D341Med (cell line): ENCODE results near the gene IFFO2.
"Not testable (repeated sequence)": the region's sequence is repeated elsewhere in the genome, so short reads cannot be mapped to it uniquely, and the experiment has no call there.

ENCODE experiments used
- DNase-seq: peaks from one replicate; pipeline ENCODE4 v3.0.0; 2012; ENCODE audit warnings: low spot score

Gene IFFO2

DNA sequence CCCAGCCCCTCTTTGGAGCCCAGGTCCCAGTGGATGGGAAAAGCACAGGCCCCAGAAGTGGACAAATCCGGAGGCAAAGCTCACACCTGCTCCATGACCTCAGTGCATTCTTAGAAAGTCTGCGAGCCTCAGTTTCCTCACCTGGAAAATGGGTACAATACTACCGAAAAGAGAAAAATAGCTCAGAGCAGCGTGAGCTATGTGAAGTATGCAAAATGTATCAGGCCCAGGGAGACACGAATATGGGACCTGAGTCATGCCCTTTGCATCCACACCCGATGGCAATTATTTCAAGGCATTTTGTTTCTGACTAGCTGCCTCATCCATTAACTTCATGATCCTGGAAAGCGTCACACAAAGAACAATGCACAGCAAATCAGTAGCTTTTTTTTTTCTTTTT lies 63.4 kb downstream of the IFFO2 start:
- DNase-seq: no peak

DNA sequence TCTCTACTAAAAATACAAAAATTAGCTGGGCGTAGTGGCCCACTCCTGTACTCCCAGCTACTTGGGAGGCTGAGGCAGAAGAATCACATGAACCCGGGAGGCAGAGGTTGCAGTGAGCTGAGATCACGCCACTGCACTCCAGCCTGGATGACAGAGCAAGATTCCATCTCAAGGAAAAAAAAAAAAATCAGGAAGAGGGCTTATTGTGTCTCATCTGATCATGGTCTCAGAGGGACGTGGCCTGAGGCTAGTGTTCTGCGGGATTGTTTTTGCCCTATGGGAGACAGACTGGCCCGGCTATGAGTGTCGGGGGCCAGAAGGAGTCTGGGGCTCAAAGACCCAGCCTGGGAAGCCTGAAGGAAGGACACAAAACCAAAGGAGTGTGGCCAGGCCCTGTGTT lies 64.6 kb downstream of the IFFO2 start:
- not testable (repeated sequence) for DNase-seq

DNA sequence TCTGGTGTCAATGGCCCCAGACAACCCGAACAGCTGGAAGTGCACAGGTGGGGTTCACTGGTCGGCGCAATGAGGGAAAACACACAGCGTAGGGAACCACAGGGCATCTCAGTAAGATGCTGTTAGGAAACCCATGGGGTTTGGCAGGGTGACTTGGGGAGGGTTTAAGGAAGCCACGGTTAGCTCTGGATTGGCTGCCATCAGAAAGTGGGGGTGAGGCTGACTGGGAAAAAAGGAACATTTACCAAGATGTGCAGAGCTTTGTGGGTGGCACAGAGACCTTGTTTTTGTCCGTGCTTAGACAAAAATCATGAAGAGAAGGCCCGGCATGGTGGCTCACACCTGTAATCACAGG lies 65.1 kb downstream of the IFFO2 start:
- no peak for DNase-seq

DNA sequence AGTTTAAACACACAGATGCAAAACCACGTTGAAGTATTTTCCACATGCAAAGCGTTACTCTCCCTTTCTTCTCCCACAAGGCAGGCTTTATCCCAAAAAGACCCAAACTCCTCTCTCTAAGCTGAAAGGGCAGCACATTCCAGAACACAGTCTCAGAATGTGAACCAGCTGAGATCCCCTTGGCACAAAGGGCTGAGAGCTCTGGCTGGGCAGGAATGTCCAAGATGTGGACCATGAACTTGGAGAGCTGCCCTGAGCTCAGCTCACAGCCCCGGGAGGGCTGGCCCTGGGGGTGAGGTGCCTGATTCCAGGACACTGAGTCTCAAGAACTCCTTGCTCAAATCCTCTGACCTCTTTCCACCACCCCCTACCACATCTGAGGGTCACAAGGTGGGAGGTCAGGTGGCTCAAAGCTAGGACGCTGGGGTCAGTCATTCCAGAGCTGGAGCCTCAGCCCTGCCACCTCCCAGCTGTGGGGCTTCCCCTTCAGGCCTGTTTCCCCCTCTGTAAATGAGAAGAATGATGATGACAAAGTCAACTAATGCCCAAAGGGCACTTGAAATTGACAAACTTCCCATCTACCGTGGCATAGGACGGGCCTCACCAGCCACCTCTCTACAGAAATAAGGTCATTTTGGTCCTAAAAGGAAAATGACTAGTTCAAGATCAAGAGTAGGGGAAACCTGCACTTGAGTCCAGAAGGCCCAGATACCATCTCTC lies 65.6 kb downstream of the IFFO2 start:
- no peak for DNase-seq

DNA sequence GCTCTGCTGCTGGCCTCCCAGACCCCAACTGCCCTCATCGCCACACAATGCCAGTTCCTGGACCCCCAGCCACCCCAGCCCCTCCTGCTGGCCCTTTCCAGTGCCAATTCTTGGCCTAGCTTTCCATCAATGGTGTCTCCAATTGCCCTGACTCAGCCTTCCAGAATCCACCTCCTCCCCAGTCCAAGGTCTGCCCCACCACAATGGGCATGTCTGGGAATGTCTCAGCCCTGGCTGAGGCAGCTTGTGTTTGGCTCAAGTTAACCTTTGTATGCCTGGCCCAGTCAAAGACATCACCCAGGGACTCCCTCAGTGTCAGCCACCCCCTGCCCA lies 70.5 kb downstream of the IFFO2 start:
- no peak for DNase-seq

DNA sequence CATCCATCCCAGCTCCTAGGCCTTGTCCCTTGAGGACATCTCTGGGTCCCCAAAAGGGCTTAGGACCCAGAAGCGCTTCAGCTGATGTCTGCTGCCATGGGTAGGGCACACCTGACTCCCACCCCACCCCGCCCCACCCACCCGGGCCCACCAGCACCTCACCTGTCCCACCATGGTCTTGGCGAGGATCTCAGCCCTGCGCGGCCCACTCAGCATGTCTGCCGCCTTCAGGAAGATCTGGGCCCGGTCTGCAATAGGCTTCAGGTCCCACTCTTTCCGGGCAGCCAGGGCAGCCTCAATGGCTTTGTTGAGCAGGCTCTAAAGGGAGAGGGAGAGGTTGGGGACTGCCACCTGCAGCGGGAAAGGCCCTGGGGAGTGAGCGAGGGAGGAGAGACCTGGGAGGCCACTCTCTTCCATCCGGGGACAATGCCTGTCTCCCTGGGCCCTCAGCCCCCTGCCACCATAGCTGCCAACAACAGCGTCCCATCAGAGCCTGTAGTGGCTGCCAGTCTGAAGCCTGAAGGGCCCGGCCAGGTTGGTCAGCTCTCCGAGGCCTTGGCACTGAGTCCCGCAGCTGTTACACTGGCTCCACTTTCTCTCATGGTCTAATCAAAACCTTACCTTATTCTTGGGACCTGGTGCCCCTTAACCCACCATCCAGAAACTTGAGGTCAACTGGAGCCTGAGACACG lies 71.0 kb downstream of the IFFO2 start:
- DNase-seq: no peak

DNA sequence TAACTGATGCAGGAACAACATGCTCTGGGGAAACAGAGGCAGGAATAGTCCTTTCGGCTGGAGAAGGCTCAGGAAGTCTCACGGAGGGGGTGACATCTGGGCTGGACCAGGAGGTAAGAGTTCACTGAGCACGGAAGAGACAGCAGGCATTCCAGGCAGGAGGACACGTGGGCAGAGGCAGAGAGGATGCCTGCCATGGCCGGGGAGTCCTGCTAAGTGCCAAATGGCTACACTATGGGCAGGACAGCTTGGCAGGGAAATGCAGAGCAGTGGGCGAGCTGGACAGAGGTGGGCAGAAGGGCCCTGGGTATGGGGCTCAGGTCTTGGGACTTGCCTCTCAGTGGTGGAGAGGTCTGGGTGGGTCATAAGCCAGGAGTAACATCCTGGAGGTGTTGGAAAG lies 71.7 kb downstream of the IFFO2 start:
- no peak for DNase-seq

DNA sequence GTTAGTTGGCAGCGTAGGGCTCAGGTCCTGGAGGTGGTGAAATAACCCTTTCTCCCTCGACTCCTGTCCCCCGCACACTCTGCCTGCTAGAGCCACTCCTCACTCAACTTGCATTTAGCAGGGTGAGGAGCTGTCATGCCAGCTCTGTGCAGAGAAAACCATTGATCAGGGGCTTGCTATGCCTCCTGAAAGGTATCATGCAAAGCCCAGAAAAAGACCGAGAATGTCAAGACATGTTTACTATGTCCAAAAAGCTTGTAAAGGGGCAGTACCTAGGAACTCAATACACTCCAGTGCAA lies 72.1 kb downstream of the IFFO2 start:
- DNase-seq: no peak

DNA sequence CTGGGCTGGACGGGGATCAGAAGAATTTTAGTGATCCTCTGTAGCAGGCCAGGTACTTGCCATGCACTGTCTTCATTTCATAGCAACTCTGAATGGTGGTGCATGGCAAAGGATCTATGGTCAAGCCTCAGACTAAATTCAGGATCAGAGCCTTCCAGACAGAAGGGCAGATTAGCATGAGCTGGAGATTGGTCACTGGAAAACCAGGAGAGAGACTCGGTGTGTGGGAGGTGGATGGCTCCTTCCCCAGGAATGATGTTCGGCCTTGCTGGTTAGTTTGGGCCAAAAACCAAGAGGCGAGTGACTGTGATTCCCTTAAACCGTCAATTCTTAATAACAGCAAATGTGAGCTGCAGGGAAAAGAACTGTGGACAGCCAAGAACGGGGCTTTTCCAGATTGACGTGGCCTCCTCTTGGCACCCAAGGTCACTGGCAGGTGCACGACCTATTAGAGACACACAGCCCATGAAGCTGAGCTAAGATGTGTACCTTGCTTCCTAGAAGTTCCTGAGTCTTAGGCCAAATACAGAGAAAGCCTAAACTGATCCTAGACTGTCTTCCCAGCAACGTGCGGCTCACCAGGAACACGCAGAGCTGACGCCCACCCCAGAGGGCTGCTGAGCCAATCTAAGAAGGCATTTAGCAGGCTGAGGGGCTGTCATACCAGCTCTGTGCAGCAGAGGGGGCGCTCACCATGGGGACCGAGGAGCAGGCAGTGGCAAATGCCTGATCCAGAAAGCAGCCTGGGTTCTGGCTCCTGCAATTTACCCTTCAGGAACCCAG lies 72.6 kb downstream of the IFFO2 start:
- DNase-seq: peak; percentile 82

DNA sequence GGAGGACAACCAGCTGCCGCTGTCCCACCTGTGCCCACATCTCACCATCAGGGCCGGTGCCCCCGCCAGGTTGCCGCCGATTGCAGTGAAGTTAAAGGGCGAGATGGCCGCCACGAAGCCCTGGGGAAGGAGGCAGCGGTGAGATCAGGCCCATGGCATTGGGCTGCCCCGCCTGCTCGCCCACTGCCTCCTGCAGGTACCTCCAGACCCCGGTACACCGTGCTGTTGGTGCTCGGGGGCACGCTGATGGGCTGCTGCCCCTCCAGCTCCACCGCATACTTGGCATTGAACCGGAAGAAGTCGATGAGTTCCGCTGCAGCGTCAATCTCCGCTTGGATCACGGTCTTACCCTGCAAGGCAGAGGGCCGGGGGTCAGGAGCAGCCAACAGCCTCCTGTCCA lies 73.4 kb downstream of the IFFO2 start:
- no peak for DNase-seq

DNA sequence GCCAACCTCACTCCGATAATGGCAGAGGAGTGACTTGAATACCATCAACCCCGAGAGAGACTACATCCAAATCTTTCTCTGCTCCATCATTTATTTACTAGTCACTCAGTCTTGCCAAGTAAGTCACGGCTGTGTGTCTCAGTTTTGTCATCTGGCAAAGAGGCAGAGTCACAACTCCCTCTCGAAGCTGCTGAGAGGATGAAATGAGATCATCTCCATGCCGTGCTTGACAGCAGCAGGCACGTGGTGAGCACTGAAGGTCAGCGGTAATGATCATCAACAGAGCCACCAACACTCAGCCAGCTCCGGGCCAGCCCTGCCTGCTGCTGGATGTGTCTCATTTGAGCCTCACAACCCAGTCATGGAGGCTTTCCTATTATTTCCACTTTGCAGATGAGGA lies 74.0 kb downstream of the IFFO2 start:
- DNase-seq: no peak

DNA sequence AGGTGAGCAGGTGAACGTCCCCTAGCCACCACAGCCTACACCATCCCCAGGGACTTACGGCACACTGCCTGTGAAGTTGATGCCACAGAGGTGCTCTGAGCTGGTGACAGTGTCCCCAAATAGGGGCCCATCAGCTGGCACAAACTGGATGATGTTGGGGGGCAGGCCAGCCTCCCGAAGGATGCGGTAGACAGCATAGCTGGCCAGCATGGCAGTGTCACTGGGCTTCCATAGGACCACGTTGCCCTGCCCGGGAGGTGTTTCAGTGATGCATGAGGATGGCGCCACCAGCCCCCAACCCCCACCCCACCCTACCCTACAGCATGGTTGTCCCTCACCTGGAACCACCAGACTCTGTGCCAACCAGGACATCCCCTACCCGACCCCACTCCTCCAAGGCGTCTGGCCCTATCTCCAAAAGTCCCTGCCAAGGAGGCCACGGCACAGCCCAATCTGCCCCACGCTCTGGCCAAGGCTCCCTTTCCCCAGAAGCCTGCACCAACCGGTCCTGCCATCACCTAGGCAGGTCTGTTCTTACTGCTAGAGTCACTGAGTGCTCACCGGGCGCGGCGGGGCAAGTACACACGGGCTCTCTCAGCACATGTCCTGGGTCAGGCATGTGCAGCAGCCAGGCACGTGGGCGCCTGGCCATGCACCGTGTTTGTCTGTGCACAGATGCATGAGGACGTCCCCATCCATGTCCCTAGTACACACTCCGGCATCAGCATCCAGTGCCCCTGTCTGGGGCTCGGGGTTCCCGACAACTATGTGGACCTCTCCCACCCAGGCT lies 74.6 kb downstream of the IFFO2 start:
- DNase-seq: no peak

DNA sequence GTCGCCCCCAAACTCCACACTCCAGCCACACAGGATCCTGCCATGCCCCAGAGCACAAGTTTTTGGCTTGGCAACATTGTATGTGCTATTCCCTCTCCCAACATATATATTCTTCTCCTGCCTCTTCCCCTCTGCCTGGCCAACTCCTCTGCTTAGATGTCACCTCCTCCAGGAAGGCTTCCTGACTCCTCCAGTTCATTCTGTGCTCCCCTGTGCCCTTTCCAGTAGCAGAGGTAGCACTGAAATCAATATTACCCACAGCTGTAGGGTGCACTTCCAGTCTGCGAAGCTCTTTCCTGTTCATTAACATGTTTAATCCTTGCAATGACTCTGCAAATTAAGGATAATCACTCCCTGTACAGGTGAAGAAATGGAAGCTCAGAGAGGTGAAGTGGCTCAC lies 75.3 kb downstream of the IFFO2 start:
- no peak for DNase-seq

DNA sequence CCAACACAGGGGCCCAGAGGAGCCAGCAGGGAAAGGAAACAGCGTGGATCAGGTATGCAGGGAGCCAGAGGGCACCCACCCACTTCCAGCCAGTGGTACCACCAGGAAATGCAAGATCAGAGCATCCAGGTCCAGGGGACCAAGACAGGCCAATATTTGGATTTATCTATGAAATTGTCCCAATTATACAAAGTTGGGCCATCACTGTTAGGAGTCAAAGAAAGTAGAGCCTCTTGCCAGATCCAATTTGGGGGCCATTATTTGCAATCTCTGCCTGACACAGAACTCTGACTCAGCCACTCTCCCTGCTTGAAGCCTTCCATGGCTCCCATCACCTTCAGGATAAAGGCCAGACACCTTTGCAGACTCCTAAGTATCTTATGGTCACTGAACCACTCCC lies 75.9 kb downstream of the IFFO2 start:
- DNase-seq: no peak

DNA sequence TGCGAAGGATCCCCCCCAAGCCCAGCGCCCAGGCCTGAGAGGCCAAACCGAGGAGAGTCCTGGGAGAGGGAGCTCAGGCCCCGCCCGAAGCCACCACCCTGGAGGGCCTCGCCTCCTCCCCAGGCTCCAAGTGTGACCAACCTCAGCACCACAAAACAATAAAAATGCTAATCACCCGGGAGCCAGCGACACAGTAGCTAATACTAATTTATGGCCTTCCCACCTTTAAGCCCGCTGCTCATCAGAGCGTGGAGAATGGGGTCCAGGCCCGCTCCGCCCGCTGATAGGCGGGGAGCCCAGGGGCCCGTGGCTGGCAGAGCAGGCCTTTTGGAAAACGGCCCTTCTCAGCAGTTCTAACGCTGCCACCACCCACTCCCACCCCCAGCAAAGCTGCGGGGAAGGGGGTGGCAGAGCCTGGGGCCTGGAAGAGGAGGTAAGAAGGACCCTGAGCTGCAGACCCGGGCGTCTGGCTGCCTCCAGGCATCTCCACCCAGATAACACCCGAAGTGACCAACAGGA lies 76.6 kb downstream of the IFFO2 start:
- DNase-seq: no peak

DNA sequence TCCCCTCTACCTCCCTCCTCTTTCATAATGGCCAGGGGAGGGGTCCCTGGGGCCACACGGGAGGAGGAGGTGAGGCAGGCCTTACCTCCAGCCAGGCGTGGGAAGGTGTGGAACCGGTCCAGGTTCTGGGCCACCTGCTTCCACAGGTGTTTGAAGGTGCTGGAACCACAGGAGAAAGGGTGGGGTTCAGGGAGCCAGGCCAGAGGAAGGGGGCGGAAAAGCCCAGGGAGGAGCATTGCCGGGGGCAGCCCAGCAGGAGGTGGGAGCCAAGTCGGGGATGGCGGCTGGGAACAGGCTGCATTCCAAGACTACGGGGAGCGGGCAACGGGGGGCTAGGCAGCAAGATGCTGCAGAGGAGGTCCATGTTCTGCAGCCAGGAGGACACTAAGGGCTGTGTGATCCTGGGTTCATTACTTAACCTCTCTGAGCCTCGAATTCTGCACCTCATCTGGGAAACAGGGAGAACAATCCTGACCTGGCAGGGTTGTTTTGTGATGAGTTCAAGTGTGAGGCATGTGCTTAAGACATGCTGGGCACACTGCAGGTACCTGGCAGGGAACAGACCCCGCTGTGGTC lies 77.2 kb downstream of the IFFO2 start:
- DNase-seq: no peak

DNA sequence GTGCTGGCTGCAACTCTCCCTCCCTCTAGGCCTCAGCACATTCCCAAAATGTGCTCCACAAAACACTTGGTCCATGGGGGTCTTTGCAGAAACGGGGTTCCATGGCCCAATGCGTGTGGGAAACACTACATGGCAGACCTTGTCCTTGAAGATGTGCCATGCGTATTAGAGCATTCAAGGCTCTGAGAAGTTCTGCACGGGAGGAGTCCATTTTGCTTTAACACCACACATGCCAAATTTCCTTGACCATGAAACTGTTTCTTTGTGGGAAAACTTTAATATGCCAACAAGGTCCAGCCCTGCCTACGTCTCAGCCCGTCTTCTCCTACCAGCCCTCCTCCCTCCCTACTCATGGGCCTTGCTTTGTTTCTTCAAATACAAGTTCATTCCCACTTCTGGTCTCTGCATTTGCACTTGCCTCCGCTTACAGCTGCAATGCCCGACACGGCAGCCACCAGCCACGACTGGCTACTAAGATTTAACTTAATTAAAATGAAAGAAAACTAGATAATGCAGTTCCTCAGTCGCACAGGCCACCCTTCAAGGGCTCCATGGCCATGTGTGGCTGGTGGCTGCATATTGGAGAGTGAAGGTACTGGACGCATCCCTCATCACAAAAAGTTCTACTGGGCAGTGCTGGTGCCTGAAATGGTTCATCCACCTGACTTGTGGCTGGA lies 77.8 kb downstream of the IFFO2 start:
- DNase-seq: no peak

DNA sequence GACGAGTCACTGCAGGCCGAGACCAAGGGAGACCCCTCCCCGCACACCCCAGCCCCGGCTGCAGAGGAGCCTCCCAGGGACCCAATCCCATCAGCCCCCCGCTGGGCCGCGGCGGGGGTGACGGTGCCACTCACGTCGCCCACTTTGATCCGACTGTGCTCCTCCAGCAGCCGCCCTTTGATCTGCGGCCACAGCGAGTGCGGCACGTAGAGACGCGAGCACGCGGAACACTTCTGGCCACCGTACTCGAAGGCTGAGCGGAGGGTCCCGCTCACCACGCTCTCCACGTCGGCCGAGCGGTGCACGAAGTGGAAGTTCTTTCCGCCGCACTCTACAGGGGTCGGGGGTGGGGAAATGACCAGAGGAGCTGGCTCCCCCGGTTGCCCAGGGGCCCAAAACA lies 79.2 kb downstream of the IFFO2 start:
- no peak for DNase-seq

DNA sequence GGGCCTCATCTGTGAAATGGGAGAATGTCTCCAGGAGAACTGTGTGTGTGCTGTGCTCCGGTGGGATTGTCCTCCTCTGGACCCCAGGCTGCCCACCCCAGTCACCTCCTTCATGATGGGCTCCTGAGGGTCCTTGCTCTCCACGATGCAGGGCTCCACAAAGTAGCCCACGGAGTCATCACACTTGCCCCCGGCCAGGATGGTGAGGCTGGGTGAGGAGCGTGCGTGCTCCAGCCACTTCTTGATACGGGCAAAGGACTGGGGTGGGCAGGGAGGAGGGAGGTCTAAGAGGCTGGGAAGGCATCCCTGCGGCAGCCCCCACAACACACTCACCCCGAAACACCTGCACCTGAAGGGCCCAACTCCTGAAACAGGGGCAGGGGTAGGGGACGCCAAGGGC lies 80.3 kb downstream of the IFFO2 start:
- no peak for DNase-seq

DNA sequence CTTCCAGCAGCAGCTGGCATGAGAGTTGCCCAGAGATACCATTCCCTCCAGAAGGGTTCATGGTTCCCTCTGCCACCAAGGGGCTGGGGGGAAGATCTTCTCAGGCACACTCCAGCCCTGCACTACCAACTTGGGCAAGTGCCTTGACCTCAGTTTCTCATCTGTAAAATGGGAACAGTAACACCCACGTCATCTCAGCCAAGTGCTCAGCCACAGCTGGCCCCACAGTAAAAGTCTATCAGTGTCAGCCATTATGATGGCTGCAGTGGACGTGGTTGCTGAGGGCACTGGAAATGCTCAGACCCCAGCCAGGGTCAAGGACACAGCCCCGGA lies 80.7 kb downstream of the IFFO2 start:
- DNase-seq: no peak

DNA sequence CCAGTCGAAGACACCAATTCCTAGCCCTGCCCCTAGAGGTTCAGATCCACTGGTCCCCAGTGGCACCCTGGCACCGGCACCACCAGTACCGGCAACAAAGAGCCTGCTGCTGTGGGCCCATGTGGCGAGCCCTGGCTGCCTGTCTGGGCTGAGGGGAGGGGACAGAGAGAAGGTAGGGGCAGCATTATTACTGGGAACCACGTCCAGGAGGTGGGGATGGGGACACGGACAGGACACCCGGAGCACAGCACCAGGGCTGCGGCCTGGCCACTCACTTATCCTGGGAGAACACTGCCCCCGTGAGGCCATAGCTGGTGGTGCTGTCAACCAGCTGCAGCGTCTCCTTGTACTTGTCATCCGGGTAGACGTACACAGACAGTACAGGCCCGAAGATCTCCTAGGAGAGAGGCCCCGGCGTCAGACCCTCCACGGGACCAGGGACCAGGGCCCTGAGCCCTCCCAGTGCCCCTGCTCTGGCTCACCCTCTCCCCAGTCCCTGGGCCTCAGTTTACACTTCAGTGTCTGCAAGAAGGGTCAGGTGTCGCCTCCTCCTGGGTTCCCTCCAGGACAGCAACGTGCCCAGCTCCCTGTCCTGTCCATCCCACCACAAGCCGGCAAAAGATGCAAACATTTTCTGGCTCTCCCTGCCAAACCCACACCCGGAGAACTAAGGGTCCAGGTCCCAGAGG lies 81.2 kb downstream of the IFFO2 start:
- DNase-seq: peak; percentile 87
